ENCODE results near the gene CPAMD8.

The CPAMD8 gene

GRCh38 chr19:16897029-16897855, 129.4 kb downstream of the CPAMD8 start:
- DNase-seq (ENCODE audit: insufficient read length, low spot score) (peak; percentile 93), FAIRE-seq (no peak)
- TF ChIP-seq CTCF (IDR thresholded peaks at IDR 0.05; ENCODE audit: insufficient read depth, missing control alignments), result no peak

- FAIRE-seq (no peak), DNase-seq (ENCODE audit: insufficient read length, low spot score) (no peak)
- TF ChIP-seq CTCF (IDR thresholded peaks at IDR 0.05; ENCODE audit: insufficient read depth, missing control alignments), result no peak
Observed at GRCh38 chr19:16896146-16897028, 130.2 kb downstream of the CPAMD8 start.

GRCh38 chr19:16895467-16896145, 131.0 kb downstream of the CPAMD8 start:
- no peak for DNase-seq (ENCODE audit: insufficient read length, low spot score)
- no peak for FAIRE-seq
- no peak for TF ChIP-seq CTCF (IDR thresholded peaks at IDR 0.05; ENCODE audit: insufficient read depth, missing control alignments)

GRCh38 chr19:16894080-16894479, 132.5 kb downstream of the CPAMD8 start:
- DNase-seq (ENCODE audit: insufficient read length, low spot score), result no peak
- FAIRE-seq, result no peak

GRCh38 chr19:16893686-16893989, 133.0 kb downstream of the CPAMD8 start:
- DNase-seq (ENCODE audit: insufficient read length, low spot score) (no peak), FAIRE-seq (no peak)
- no peak for TF ChIP-seq CTCF (IDR thresholded peaks at IDR 0.05; ENCODE audit: insufficient read depth, missing control alignments)

More at GRCh38 chr19:16894080-16894479, 132.5 kb downstream of the CPAMD8 start:
- no peak for TF ChIP-seq CTCF (IDR thresholded peaks at IDR 0.05; ENCODE audit: insufficient read depth, missing control alignments)

- no peak for TF ChIP-seq CTCF (IDR thresholded peaks at IDR 0.05; ENCODE audit: insufficient read depth, missing control alignments)
- DNase-seq (ENCODE audit: insufficient read length, low spot score) (no peak), FAIRE-seq (no peak)
Observed at GRCh38 chr19:16892868-16893685, 133.5 kb downstream of the CPAMD8 start.

Data from D721Med (cell line).